GM23338 (cell line): Measurements from ENCODE around the gene CFAP100.

ENCODE experiments used
- CTCF ChIP-seq, 2 experiments: fragments of 200-600 bp in 1 of 2; sonication (generic) in 1 of 2; conservative IDR thresholded peaks; 2 replicates each; pipeline versions ENCODE4 v1.5.1 to v1.6.1; 2016 to 2017; ENCODE audit warnings: antibody characterized with exemption in 2 of 2, low read depth in 2 of 2, mild to moderate bottlenecking in 2 of 2, moderate library complexity in 1 of 2
- EZH2 ChIP-seq: fragments of 200-600 bp; sonication (generic); IDR thresholded peaks from one replicate; pipeline ENCODE4 v1.8.0; 2017; ENCODE audit warnings: antibody characterized with exemption, mild to moderate bottlenecking, low read depth; ENCODE audit not compliant: unreplicated experiment
- POLR2AphosphoS5 ChIP-seq: IDR thresholded peaks from 2 replicates; pipeline ENCODE4 v1.6.1; 2016; ENCODE audit warnings: antibody characterized with exemption, low read depth

GRCh38 chr3:126479642-126480041 lies 84.9 kb downstream of the CFAP100 start:
- TF ChIP-seq CTCF (conservative IDR thresholded peaks at IDR 0.05; ENCODE audit: low read depth in 2 of 2) (no peak), EZH2 (no peak), POLR2AphosphoS5 (no peak)
